ENCODE measurements around the gene FBP2.

Gene FBP2

GRCh38 chr9:94623253-94623652 lies 29.6 kb upstream of the FBP2 start:
- TF ChIP-seq CTCF (conservative IDR thresholded peaks at IDR 0.05; ENCODE audit: low read depth, low read length): peak; percentile 50
- no peak for DNase-seq (ENCODE audit: low read depth)
- H3K4me3 ChIP-seq (ENCODE audit: low read length): no peak overlapping the region

DNA sequence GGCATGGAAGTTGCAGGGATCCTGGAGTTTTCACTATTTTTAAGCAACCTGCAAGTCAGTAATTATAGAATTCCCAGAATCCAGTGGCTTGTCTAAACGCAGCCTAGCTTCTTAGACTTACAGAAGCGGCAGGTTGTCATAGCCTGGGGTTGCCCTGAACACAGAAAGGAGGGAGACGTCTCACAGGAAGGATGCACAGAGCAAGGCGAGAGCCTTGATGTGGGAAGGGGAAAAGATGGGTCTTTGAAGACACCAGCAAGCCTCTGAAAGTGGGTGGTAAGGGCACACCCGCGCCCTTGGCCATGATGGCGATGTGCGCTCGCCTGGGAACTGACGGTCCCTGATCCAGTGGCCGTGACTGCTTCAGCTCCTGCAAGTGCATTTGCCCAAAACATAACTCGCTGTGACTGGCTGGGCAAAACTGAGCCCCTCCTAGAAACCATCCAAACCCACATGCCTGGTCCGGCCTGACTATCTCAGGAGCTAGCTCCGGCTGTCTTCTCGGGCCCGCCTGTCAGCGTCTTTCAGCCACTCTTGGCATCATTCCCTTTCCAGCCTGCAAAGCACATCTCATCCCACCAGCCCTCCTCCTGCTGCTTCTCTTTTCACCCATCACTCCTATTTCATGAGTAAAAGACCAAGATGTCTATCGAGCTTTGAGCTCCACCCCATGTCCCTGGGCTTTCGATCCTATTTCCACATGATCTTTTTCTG lies 28.6 kb upstream of the FBP2 start:
- TF ChIP-seq CTCF (conservative IDR thresholded peaks at IDR 0.05; ENCODE audit: low read depth, low read length): no peak
- no peak for DNase-seq (ENCODE audit: low read depth)
- no peak overlapping the region for H3K4me3 ChIP-seq (ENCODE audit: low read length)

GRCh38 chr9:94619026-94619425 lies 25.4 kb upstream of the FBP2 start:
- TF ChIP-seq CTCF (conservative IDR thresholded peaks at IDR 0.05; ENCODE audit: low read depth, low read length): no peak

GRCh38 chr9:94613003-94613402 lies 19.4 kb upstream of the FBP2 start:
- DNase-seq (ENCODE audit: low read depth): no peak
- TF ChIP-seq CTCF (conservative IDR thresholded peaks at IDR 0.05; ENCODE audit: low read depth, low read length): peak; percentile 34
- H3K4me3 ChIP-seq (ENCODE audit: low read length): no peak overlapping the region

More at GRCh38 chr9:94619026-94619425, 25.4 kb upstream of the FBP2 start:
- DNase-seq (ENCODE audit: low read depth): no peak
- no peak overlapping the region for H3K4me3 ChIP-seq (ENCODE audit: low read length)

GRCh38 chr9:94612071-94612470 lies 18.4 kb upstream of the FBP2 start:
- no peak for DNase-seq (ENCODE audit: low read depth)
- TF ChIP-seq CTCF (conservative IDR thresholded peaks at IDR 0.05; ENCODE audit: low read depth, low read length): no peak
- H3K4me3 ChIP-seq (ENCODE audit: low read length): no peak overlapping the region

- no peak overlapping the region for H3K4me3 ChIP-seq (ENCODE audit: low read length)
- DNase-seq (ENCODE audit: low read depth): no peak
- TF ChIP-seq CTCF (conservative IDR thresholded peaks at IDR 0.05; ENCODE audit: low read depth, low read length): no peak
Observed at GRCh38 chr9:94611638-94612068, 18.0 kb upstream of the FBP2 start.

GRCh38 chr9:94610181-94610606 lies 16.6 kb upstream of the FBP2 start:
- H3K4me3 ChIP-seq (ENCODE audit: low read length): no peak overlapping the region
- no peak for TF ChIP-seq CTCF (conservative IDR thresholded peaks at IDR 0.05; ENCODE audit: low read depth, low read length)
- DNase-seq (ENCODE audit: low read depth): no peak
